B cell (primary cell): ENCODE measurements around the gene RBM28. TPM values are rescaled to one million over a fixed set of nuclear protein-coding genes. Genes with fewer than 3 reads are reported as not detected.

Experiments used
- ATAC-seq: fragments of 200-7000 bp; cut with Tn5 transposase; one replicate; pipeline ENCODE4 v1.10.0; 2021; ENCODE audit warnings: low read depth, mild to moderate bottlenecking, moderate number of reproducible peaks, moderate library complexity
- CTCF ChIA-PET: fragments of 350-600 bp; sonication (Branson Sonifier 250); formaldehyde crosslinking; loops from one replicate; lab custom pipeline; 2021; ENCODE audit warnings: antibody characterized with exemption, inconsistent platforms; lab: Charles Lee
- POLR2A ChIA-PET: fragments of 350-600 bp; sonication (Branson Sonifier 250); formaldehyde crosslinking; loops from one replicate; lab custom pipeline; 2021; ENCODE audit warnings: antibody characterized with exemption; lab: Charles Lee
- DNase-seq: peaks from one replicate; pipeline ENCODE4 v3.0.0; 2013
- H2AFZ ChIP-seq: 2 replicates; pipeline ENCODE4 v1.6.1; 2012; ENCODE audit warnings: mild to moderate bottlenecking, low read depth, low read length; ENCODE audit not compliant: insufficient read depth, poor library complexity, severe bottlenecking
- H3K27ac ChIP-seq, 2 donors: 1 replicate in 1 of 2; 2 replicates in 1 of 2; pipeline ENCODE4 v1.5.1; 2012 to 2013; ENCODE audit warnings: low read length in 2 of 2, mild to moderate bottlenecking in 2 of 2, moderate library complexity in 1 of 2
- H3K27me3 ChIP-seq, 4 experiments: fragments of 200-600 bp in 1 of 4; sonication (generic) in 1 of 4; replicated peaks in 1 of 4; 1 replicate in 2 of 4; 2 replicates in 2 of 4; pipeline versions ENCODE4 v1.6.1 to v1.7.0; 2013 to 2016; ENCODE audit warnings: low read length in 3 of 4, mild to moderate bottlenecking in 2 of 4, mixed read lengths in 1 of 4, moderate library complexity in 1 of 4; ENCODE audit not compliant: insufficient read depth in 4 of 4, control insufficient read depth in 3 of 4; ENCODE audit errors: control extremely low read depth in 1 of 4
- H3K36me3 ChIP-seq, 2 experiments: replicated peaks in 1 of 2; 1 replicate in 1 of 2; 2 replicates in 1 of 2; pipeline versions ENCODE4 v1.6.1 to v1.7.1; 2013; ENCODE audit warnings: low read length in 1 of 2; ENCODE audit not compliant: insufficient read depth in 2 of 2, control insufficient read depth in 1 of 2; ENCODE audit errors: control extremely low read depth in 1 of 2, extremely low read depth in 1 of 2
- H3K4me1 ChIP-seq, 2 donors: fragments of 200-600 bp in 1 of 2; sonication (generic) in 1 of 2; 1 replicate in 1 of 2; 2 replicates in 1 of 2; pipeline versions ENCODE4 v1.5.1 to v1.6.1; 2013 to 2017; ENCODE audit warnings: low read length in 2 of 2; ENCODE audit not compliant: control insufficient read depth in 2 of 2, insufficient read depth in 2 of 2
- H3K4me2 ChIP-seq: replicated peaks from 2 replicates; pipeline ENCODE3; 2012; ENCODE audit warnings: mild to moderate bottlenecking, low read depth, low read length; ENCODE audit not compliant: poor library complexity, severe bottlenecking
- H3K4me3 ChIP-seq, 5 experiments: fragments of 200-600 bp in 1 of 5; sonication (generic) in 1 of 5; 1 replicate in 3 of 5; 2 replicates in 2 of 5; pipeline versions ENCODE4 v1.5.1 to v1.7.0; 2011 to 2016; ENCODE audit warnings: low read length in 4 of 5, mild to moderate bottlenecking in 4 of 5, low read depth in 2 of 5, control low read depth in 1 of 5, moderate library complexity in 1 of 5; ENCODE audit not compliant: insufficient read depth in 1 of 5; ENCODE audit errors: control extremely low read depth in 1 of 5, extremely low read depth in 1 of 5
- H3K79me2 ChIP-seq: fragments of 200-600 bp; sonication (generic); one replicate; pipeline ENCODE4 v1.6.0; 2016; ENCODE audit warnings: low read length; ENCODE audit not compliant: control insufficient read depth, insufficient read depth
- H3K9ac ChIP-seq: fragments of 200-600 bp; sonication (generic); 2 replicates; pipeline ENCODE4 v1.6.1; 2017; ENCODE audit warnings: mild to moderate bottlenecking, low read length, moderate library complexity
- H3K9me3 ChIP-seq, 3 donors: one replicate each; pipeline versions ENCODE4 v1.6.1 to v1.7.1; 2013; ENCODE audit warnings: low read length in 2 of 3; ENCODE audit not compliant: control insufficient read depth in 2 of 3, insufficient read depth in 1 of 3; ENCODE audit errors: control extremely low read depth in 1 of 3
- H4K20me1 ChIP-seq: 2 replicates; pipeline ENCODE4 v1.6.0; 2012; ENCODE audit warnings: mild to moderate bottlenecking, low read length; ENCODE audit not compliant: insufficient read depth, control insufficient read depth, poor library complexity, severe bottlenecking
- H3K27ac Mint-ChIP-seq: one replicate; pipeline ENCODE4 v1.8.0; 2021; ENCODE audit warnings: mixed read lengths
- H3K27me3 Mint-ChIP-seq: one replicate; pipeline ENCODE4 v1.8.0; 2021; ENCODE audit warnings: mixed read lengths
- H3K4me1 Mint-ChIP-seq: one replicate; pipeline ENCODE4 v1.8.0; 2021; ENCODE audit warnings: mixed read lengths
- H3K4me3 Mint-ChIP-seq: one replicate; pipeline ENCODE4 v1.8.0; 2021; ENCODE audit warnings: mixed read lengths
- H3K9me3 Mint-ChIP-seq: one replicate; pipeline ENCODE4 v1.8.0; 2022; ENCODE audit warnings: mixed read lengths; ENCODE audit not compliant: insufficient read depth
- EZH2 ChIP-seq: IDR thresholded peaks from 2 replicates; pipeline ENCODE4 v1.6.1; 2012; ENCODE audit warnings: borderline replicate concordance, low read depth, mild to moderate bottlenecking, moderate library complexity, low read length; ENCODE audit not compliant: insufficient read depth, poor library complexity, severe bottlenecking
- WGBS: methylation state at CpG from one replicate; pipeline ENCODE4 v1.1.5; 2013; ENCODE audit warnings: missing lambda C conversion rate; ENCODE audit not compliant: insufficient coverage; 5-methylcytosine and 5-hydroxymethylcytosine counted together
- intact Hi-C: fragments of 100-400 bp; cut with micrococcal nuclease; formaldehyde crosslinking; loops from one replicate; pipeline ENCODE4 v1.10.0; 2022
- polyA plus RNA-seq: library from polyadenylated mRNA; depleted of rRNA; stranded (reverse); fragments of >200 nt; gene quantifications from 2 replicates; pipeline ENCODE4 v1.2.3, GENCODE V29; 2012
- total RNA-seq, 2 donors: library from RNA; stranded (reverse); fragments of 120-200 nt in 1 of 2; gene quantifications; 1 replicate in 1 of 2; 2 replicates in 1 of 2; pipeline versions ENCODE4 v1.2.3 to v1.2.4, GENCODE V29; 2013 to 2022
- TF ChIP-seq, protein P1 (sequence below): fragments of 200-600 bp; IDR thresholded peaks from one replicate; pipeline ENCODE4 v1.8.0; 2022; ENCODE audit warnings: antibody characterized with exemption, mild to moderate bottlenecking

The RBM28 gene
- total and polyA plus RNA-seq, 2 donors (not counting 1 experiment from before 2014, with no cell fraction given) = 10.7 to 46.2 TPM

DNA sequence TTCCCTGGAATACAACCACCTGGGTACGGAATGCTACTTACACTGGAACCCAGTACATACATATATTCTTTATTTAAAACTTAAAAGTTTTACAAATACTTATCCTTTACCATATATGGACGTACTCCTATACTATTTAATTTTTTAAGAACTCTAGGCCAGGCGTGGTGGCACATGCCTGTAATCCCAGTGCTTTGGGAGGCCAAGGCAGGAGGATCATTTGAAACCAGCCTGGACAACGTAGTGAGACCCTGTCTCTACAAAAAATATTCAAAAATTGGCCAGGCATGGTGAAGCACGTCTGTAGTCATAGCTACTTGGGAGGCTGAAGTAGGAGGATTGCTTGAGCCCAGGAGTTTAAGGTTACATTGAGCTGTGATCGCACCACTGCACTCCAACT lies 2.0 kb downstream of the RBM28 start:
- Histone ChIP-seq H3K4me2 (peak overlapping the region; percentile 78), H3K27ac (no peak overlapping the region), H3K36me3 (peaks cover 2 to 26% of the 10 kb centered on the region in 2 experiments), H3K4me1 (peaks cover 15 to 19% of the 10 kb centered on the region in 2 donors), H2AFZ (no peak overlapping the region), H3K9me3 (peaks cover 0 to 2% (median 0%) of the 10 kb centered on the region in 3 donors), H3K79me2 (peaks cover 28% of the 10 kb centered on the region), H4K20me1 (peaks cover 12% of the 10 kb centered on the region), H3K4me3 (no peak overlapping the region), H3K27me3 (no peaks in the 10 kb centered on the region), H3K9ac (peak overlapping the region; percentile 3)
- TF ChIP-seq, protein P1, sequence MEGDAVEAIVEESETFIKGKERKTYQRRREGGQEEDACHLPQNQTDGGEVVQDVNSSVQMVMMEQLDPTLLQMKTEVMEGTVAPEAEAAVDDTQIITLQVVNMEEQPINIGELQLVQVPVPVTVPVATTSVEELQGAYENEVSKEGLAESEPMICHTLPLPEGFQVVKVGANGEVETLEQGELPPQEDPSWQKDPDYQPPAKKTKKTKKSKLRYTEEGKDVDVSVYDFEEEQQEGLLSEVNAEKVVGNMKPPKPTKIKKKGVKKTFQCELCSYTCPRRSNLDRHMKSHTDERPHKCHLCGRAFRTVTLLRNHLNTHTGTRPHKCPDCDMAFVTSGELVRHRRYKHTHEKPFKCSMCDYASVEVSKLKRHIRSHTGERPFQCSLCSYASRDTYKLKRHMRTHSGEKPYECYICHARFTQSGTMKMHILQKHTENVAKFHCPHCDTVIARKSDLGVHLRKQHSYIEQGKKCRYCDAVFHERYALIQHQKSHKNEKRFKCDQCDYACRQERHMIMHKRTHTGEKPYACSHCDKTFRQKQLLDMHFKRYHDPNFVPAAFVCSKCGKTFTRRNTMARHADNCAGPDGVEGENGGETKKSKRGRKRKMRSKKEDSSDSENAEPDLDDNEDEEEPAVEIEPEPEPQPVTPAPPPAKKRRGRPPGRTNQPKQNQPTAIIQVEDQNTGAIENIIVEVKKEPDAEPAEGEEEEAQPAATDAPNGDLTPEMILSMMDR = no peak
- TF ChIP-seq EZH2 = no peak
- H3K27me3 Mint-ChIP-seq = no peaks in the 10 kb centered on the region
- ChIA-PET POLR2A (no interaction called here), CTCF (interaction anchor here (0.7 kb wide), 1 partner anchor 208 kb away, joined by 3 read pairs; no protein-coding TSS in a partner anchor)
- ATAC-seq (no peak), DNase-seq (no peak)
- 82% methylated on average over 3 of the region's 6 CpGs for WGBS
- peaks cover 28% of the 10 kb centered on the region for H3K4me1 Mint-ChIP-seq
- intact Hi-C loops = loop anchor here (5.0 to 10.0 kb wide), 6 partner anchors 66 to 949 kb away; partner anchors contain the start of genes AHCYL2, CALU, HILPDA and IMPDH1
- no peak overlapping the region for H3K27ac Mint-ChIP-seq
- H3K9me3 Mint-ChIP-seq = no peaks in the 10 kb centered on the region
- H3K4me3 Mint-ChIP-seq = peak overlapping the region; percentile 98

DNA sequence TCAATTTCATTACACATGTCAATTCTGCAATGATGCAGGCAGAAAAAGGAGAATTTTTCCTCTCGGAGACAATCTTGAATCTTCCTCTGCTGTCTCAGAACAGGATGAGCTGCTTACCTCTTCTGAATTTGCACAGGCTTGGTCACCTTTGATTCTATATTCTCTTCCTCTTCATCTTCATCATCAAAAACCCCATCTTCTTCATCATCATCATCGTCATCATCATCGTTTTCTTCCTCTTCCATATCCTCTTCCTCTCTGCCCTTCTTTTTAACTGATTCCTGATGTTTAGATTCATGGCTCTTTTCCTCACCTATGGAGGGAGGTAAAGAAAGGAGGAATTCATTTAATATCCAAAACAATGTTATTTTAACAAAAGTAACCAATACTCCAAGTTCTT lies 8.0 kb downstream of the RBM28 start:
- POLR2A ChIA-PET = no interaction called here

More for the DNA sequence above, 8.0 kb downstream of the RBM28 start:
- Mint-ChIP-seq H3K4me1 (peaks cover 5% of the 10 kb centered on the region), H3K27me3 (no peaks in the 10 kb centered on the region), H3K27ac (no peak overlapping the region), H3K9me3 (no peaks in the 10 kb centered on the region), H3K4me3 (no peak overlapping the region)
- Histone ChIP-seq H3K4me1 (no peaks in the 10 kb centered on the region), H3K27ac (no peak overlapping the region), H3K9me3 (no peaks in the 10 kb centered on the region), H3K36me3 (peaks cover 25 to 66% of the 10 kb centered on the region in 2 experiments), H4K20me1 (peaks cover 11% of the 10 kb centered on the region), H3K27me3 (no peaks in the 10 kb centered on the region), H3K9ac (no peak overlapping the region), H3K79me2 (peaks cover 3% of the 10 kb centered on the region), H3K4me3 (no peak overlapping the region), H3K4me2 (no peak overlapping the region), H2AFZ (no peak overlapping the region)
- DNase-seq (no peak), ATAC-seq (no peak)
- CTCF ChIA-PET = no interaction called here
- TF ChIP-seq, protein P1 = no peak
- TF ChIP-seq EZH2 = no peak
- intact Hi-C loops = no loop called here
- 100% methylated on average over 1 of the region's 3 CpGs for WGBS
